ENCODE results near the gene CDH13.

- TF ChIP-seq CTCF (IDR thresholded peaks at IDR 0.05; ENCODE audit: poor library complexity) (no peak), EZH2 (IDR thresholded peaks at IDR 0.05; ENCODE audit: borderline replicate concordance) (no peak)
Measured at GRCh38 chr16:83792391-83792790, 1165.6 kb downstream of the CDH13 start.

Data from hepatocyte (in vitro differentiated cells).